NB4 (cell line): ENCODE results near the gene NYNRIN.

ENCODE experiments used
- DNase-seq: peaks from one replicate; pipeline ENCODE4 v3.0.0; 2010; ENCODE audit warnings: low read depth
- H3K4me3 ChIP-seq: one replicate; pipeline ENCODE4 v1.5.1; 2011; ENCODE audit warnings: mild to moderate bottlenecking, low read depth, low read length, moderate library complexity
- CTCF ChIP-seq: IDR thresholded peaks from one replicate; pipeline ENCODE4 v1.5.1; 2012; ENCODE audit warnings: low read depth, low read length
- MYC ChIP-seq: IDR thresholded peaks from 2 replicates; pipeline ENCODE4 v1.6.1; 2011; ENCODE audit warnings: low read depth, low read length
- POLR2A ChIP-seq: IDR thresholded peaks from 2 replicates; pipeline ENCODE4 v1.6.1; 2011; ENCODE audit warnings: mild to moderate bottlenecking; ENCODE audit not compliant: insufficient read length; ENCODE audit errors: extremely low read depth
- TF ChIP-seq, protein P1 (sequence below): IDR thresholded peaks from 2 replicates; pipeline ENCODE4 v1.6.1; 2011; ENCODE audit warnings: low read depth, low read length

Gene NYNRIN

DNA sequence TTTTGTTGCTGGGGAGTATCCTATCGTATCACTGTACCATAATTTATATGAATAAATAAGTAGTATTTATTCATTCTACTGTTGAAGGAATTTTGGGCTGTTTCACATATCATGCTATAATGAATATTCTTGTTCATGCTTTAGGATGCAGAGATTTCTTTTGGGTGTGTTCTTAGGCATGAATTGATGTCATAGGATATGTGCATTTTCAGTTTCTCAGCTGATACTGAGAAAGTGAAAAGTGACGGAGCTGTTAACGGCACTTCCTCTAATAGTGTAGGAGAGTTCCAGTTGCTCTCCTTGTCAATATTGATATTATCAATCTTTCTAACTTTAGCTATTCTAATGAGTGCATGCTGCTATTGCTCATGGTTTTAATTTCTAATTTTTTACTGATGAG lies 67.0 kb downstream of the NYNRIN start:
- no peak for DNase-seq
- no peak for TF ChIP-seq POLR2A
- no peak for TF ChIP-seq CTCF
- TF ChIP-seq, protein P1, sequence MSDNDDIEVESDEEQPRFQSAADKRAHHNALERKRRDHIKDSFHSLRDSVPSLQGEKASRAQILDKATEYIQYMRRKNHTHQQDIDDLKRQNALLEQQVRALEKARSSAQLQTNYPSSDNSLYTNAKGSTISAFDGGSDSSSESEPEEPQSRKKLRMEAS, result no peak
- TF ChIP-seq MYC, result no peak
- H3K4me3 ChIP-seq, result no peak overlapping the region
